Measurements from ENCODE around the gene ZSCAN5B. TPM values are rescaled to one million over a fixed set of nuclear protein-coding genes. Genes with fewer than 3 reads are reported as not detected.

ZSCAN5B gene
- total RNA-seq, 1 experiment from 2014 or later, result not detected

- Histone ChIP-seq H3K4me3 (ENCODE audit: low read depth, low read length, poor library complexity, severe bottlenecking) (no peak overlapping the region), H3K9me3 (ENCODE audit: low read depth, low read length, poor library complexity, severe bottlenecking) (no peaks in the 10 kb centered on the region), H3K4me1 (ENCODE audit: insufficient read depth, low read length, poor library complexity, severe bottlenecking) (no peaks in the 10 kb centered on the region), H3K36me3 (ENCODE audit: insufficient read depth, low read length, poor library complexity, severe bottlenecking) (peaks cover 4% of the 10 kb centered on the region), H3K27me3 (replicated peaks; ENCODE audit: insufficient read depth, low read depth, low read length, poor library complexity) (no peaks in the 10 kb centered on the region), H3K27ac (ENCODE audit: low read depth, low read length, poor library complexity, severe bottlenecking) (no peak overlapping the region)
- DNase-seq (ENCODE audit: low spot score), result no peak
- CTCF ChIA-PET, result no interaction called here
- intact Hi-C loops (cut with micrococcal nuclease; ENCODE audit: unreplicated experiment), result no loop called here
- POLR2A ChIA-PET (ENCODE audit: low non-redundant PET), result no interaction called here
- TF ChIP-seq, protein P1, sequence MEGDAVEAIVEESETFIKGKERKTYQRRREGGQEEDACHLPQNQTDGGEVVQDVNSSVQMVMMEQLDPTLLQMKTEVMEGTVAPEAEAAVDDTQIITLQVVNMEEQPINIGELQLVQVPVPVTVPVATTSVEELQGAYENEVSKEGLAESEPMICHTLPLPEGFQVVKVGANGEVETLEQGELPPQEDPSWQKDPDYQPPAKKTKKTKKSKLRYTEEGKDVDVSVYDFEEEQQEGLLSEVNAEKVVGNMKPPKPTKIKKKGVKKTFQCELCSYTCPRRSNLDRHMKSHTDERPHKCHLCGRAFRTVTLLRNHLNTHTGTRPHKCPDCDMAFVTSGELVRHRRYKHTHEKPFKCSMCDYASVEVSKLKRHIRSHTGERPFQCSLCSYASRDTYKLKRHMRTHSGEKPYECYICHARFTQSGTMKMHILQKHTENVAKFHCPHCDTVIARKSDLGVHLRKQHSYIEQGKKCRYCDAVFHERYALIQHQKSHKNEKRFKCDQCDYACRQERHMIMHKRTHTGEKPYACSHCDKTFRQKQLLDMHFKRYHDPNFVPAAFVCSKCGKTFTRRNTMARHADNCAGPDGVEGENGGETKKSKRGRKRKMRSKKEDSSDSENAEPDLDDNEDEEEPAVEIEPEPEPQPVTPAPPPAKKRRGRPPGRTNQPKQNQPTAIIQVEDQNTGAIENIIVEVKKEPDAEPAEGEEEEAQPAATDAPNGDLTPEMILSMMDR (conservative IDR thresholded peaks at IDR 0.05; ENCODE audit: low read depth, low read length), result no peak
- no peak for TF ChIP-seq EZH2 (IDR thresholded peaks at IDR 0.05; ENCODE audit: borderline replicate concordance, low read depth, low read length, poor library complexity, severe bottlenecking)
- BruUV-seq (replicated peaks), result no TSS peak
Observed at GRCh38 chr19:56148096-56148495, 49.5 kb downstream of the ZSCAN5B start.

- Histone ChIP-seq H3K4me3 (ENCODE audit: low read depth, low read length, poor library complexity, severe bottlenecking) (no peak overlapping the region), H3K36me3 (ENCODE audit: insufficient read depth, low read length, poor library complexity, severe bottlenecking) (peaks cover 4% of the 10 kb centered on the region), H3K27ac (ENCODE audit: low read depth, low read length, poor library complexity, severe bottlenecking) (no peak overlapping the region), H3K9me3 (ENCODE audit: low read depth, low read length, poor library complexity, severe bottlenecking) (no peaks in the 10 kb centered on the region), H3K4me1 (ENCODE audit: insufficient read depth, low read length, poor library complexity, severe bottlenecking) (no peaks in the 10 kb centered on the region), H3K27me3 (replicated peaks; ENCODE audit: insufficient read depth, low read depth, low read length, poor library complexity) (no peaks in the 10 kb centered on the region)
- ChIA-PET POLR2A (ENCODE audit: low non-redundant PET) (no interaction called here), CTCF (no interaction called here)
- TF ChIP-seq, protein P1 (conservative IDR thresholded peaks at IDR 0.05; ENCODE audit: low read depth, low read length), result no peak
- TF ChIP-seq EZH2 (IDR thresholded peaks at IDR 0.05; ENCODE audit: borderline replicate concordance, low read depth, low read length, poor library complexity, severe bottlenecking), result no peak
- intact Hi-C loops (cut with micrococcal nuclease; ENCODE audit: unreplicated experiment), result no loop called here
- no peak for DNase-seq (ENCODE audit: low spot score)
- BruUV-seq (replicated peaks), result no TSS peak
Observed at GRCh38 chr19:56147307-56147706, 50.3 kb downstream of the ZSCAN5B start.

GRCh38 chr19:56146904-56147303 lies 50.7 kb downstream of the ZSCAN5B start:
- Histone ChIP-seq H3K27ac (ENCODE audit: low read depth, low read length, poor library complexity, severe bottlenecking) (no peak overlapping the region), H3K4me3 (ENCODE audit: low read depth, low read length, poor library complexity, severe bottlenecking) (no peak overlapping the region), H3K27me3 (replicated peaks; ENCODE audit: insufficient read depth, low read depth, low read length, poor library complexity) (no peaks in the 10 kb centered on the region), H3K9me3 (ENCODE audit: low read depth, low read length, poor library complexity, severe bottlenecking) (no peaks in the 10 kb centered on the region), H3K36me3 (ENCODE audit: insufficient read depth, low read length, poor library complexity, severe bottlenecking) (peaks cover 4% of the 10 kb centered on the region), H3K4me1 (ENCODE audit: insufficient read depth, low read length, poor library complexity, severe bottlenecking) (no peaks in the 10 kb centered on the region)
- POLR2A ChIA-PET (ENCODE audit: low non-redundant PET), result no interaction called here
- TF ChIP-seq, protein P1 (conservative IDR thresholded peaks at IDR 0.05; ENCODE audit: low read depth, low read length), result no peak
- intact Hi-C loops (cut with micrococcal nuclease; ENCODE audit: unreplicated experiment), result no loop called here
- no peak for DNase-seq (ENCODE audit: low spot score)
- no TSS peak for BruUV-seq (replicated peaks)
- CTCF ChIA-PET, result no interaction called here
